Liver (tissue), 9 donors: Measurements from ENCODE around the gene PAPPA2. TPM values are rescaled to one million over a fixed set of nuclear protein-coding genes. Genes with fewer than 3 reads are reported as not detected.

Experiments
- DNase-seq: peaks from one replicate; pipeline ENCODE4 v3.0.0-alpha.2; 2017; ENCODE audit warnings: low spot score
- H3K27ac ChIP-seq, 2 donors: one replicate each; pipeline ENCODE4 v1.7.0; 2013; ENCODE audit warnings: inconsistent platforms in 2 of 2, low read length in 2 of 2, control low read depth in 1 of 2, low read depth in 1 of 2, mild to moderate bottlenecking in 1 of 2
- H3K27me3 ChIP-seq, 4 donors: one replicate each; pipeline versions ENCODE4 v1.6.1 to v1.7.0; 2013; ENCODE audit warnings: low read length in 3 of 4, inconsistent platforms in 1 of 4, mild to moderate bottlenecking in 1 of 4, moderate library complexity in 1 of 4; ENCODE audit not compliant: control insufficient read depth in 4 of 4, insufficient read depth in 4 of 4
- H3K36me3 ChIP-seq, 4 donors: one replicate each; pipeline versions ENCODE4 v1.6.1 to v1.7.0; 2013; ENCODE audit warnings: low read length in 3 of 4, mild to moderate bottlenecking in 3 of 4, low read depth in 1 of 4, moderate library complexity in 1 of 4; ENCODE audit not compliant: control insufficient read depth in 4 of 4, insufficient read depth in 3 of 4
- H3K4me1 ChIP-seq, 4 donors: one replicate each; pipeline versions ENCODE4 v1.6.1 to v1.7.0; 2013; ENCODE audit warnings: low read length in 3 of 4, mild to moderate bottlenecking in 3 of 4, moderate library complexity in 1 of 4; ENCODE audit not compliant: control insufficient read depth in 4 of 4, insufficient read depth in 4 of 4
- H3K4me3 ChIP-seq, 3 donors: one replicate each; pipeline versions ENCODE4 v1.6.1 to v1.7.0; 2013; ENCODE audit warnings: low read length in 3 of 3, control low read depth in 1 of 3, low read depth in 1 of 3, mild to moderate bottlenecking in 1 of 3
- H3K9ac ChIP-seq, 2 donors: one replicate each; pipeline ENCODE4 v1.7.0; 2013; ENCODE audit warnings: low read length in 2 of 2, mild to moderate bottlenecking in 2 of 2, moderate library complexity in 2 of 2, control low read depth in 1 of 2, low read depth in 1 of 2
- H3K9me3 ChIP-seq, 4 donors: one replicate each; pipeline versions ENCODE4 v1.6.1 to v1.7.0; 2013; ENCODE audit warnings: low read length in 3 of 4; ENCODE audit not compliant: control insufficient read depth in 4 of 4
- EGR1 ChIP-seq, 2 donors: IDR thresholded peaks; 2 replicates each; pipeline ENCODE4 v1.6.1; 2016 to 2018; ENCODE audit warnings: antibody characterized with exemption in 2 of 2, low read depth in 2 of 2
- FOXA1 ChIP-seq: IDR thresholded peaks from 2 replicates; pipeline ENCODE4 v1.6.1; 2016; ENCODE audit warnings: antibody characterized with exemption
- FOXA2 ChIP-seq: IDR thresholded peaks from 2 replicates; pipeline ENCODE4 v1.6.1; 2016; ENCODE audit warnings: antibody characterized with exemption
- GABPA ChIP-seq, 2 donors: IDR thresholded peaks in 1 of 2; conservative IDR thresholded peaks in 1 of 2; 2 replicates each; pipeline ENCODE4 v1.6.1; 2016; ENCODE audit warnings: antibody characterized with exemption in 2 of 2, mild to moderate bottlenecking in 1 of 2, moderate library complexity in 1 of 2
- HNF4A ChIP-seq, 2 donors: conservative IDR thresholded peaks; 2 replicates each; pipeline ENCODE4 v1.6.1; 2016; ENCODE audit warnings: antibody characterized with exemption in 2 of 2, mild to moderate bottlenecking in 2 of 2
- HNF4G ChIP-seq: IDR thresholded peaks from 2 replicates; pipeline ENCODE4 v1.6.1; 2016; ENCODE audit warnings: antibody characterized with exemption
- JUND ChIP-seq, 2 donors: IDR thresholded peaks; 2 replicates each; pipeline ENCODE4 v1.6.1; 2016; ENCODE audit warnings: antibody characterized with exemption in 2 of 2
- NR2F2 ChIP-seq: IDR thresholded peaks from 2 replicates; pipeline ENCODE4 v1.6.1; 2016; ENCODE audit warnings: antibody characterized with exemption
- RAD21 ChIP-seq, 2 donors: IDR thresholded peaks; 2 replicates each; pipeline ENCODE4 v1.6.1; 2016; ENCODE audit warnings: antibody characterized with exemption in 2 of 2, mild to moderate bottlenecking in 2 of 2
- RXRA ChIP-seq, 2 donors: IDR thresholded peaks; 2 replicates each; pipeline ENCODE4 v1.6.1; 2017 to 2018; ENCODE audit warnings: antibody characterized with exemption in 2 of 2, mild to moderate bottlenecking in 1 of 2
- SP1 ChIP-seq: IDR thresholded peaks from 2 replicates; pipeline ENCODE4 v1.6.1; 2018; ENCODE audit warnings: antibody characterized with exemption, mild to moderate bottlenecking
- TAF1 ChIP-seq: conservative IDR thresholded peaks from 2 replicates; pipeline ENCODE4 v1.6.1; 2016; ENCODE audit warnings: antibody characterized with exemption, mild to moderate bottlenecking
- WGBS: extraction: QIAGEN DNeasy Blood & Tissue Kit; methylation state at CpG from one replicate; pipeline ENCODE4 v1.1.7; 2013; 5-methylcytosine and 5-hydroxymethylcytosine counted together
- polyA plus RNA-seq, 2 donors: library from polyadenylated mRNA; stranded (reverse) in 1 of 2; unstranded in 1 of 2; fragments of 200-250 nt in 1 of 2; fragments of >200 nt in 1 of 2; fragmentation: Nextera tagmentation in 1 of 2; extraction: Ambion mirVana in 1 of 2; gene quantifications; one replicate each; pipeline versions ENCODE4 v1.2.1 to v1.2.3, GENCODE V29; 2013 to 2015
- total RNA-seq, 2 donors: library from RNA; depleted of rRNA; stranded (reverse); fragments of >200 nt; gene quantifications; one replicate each; pipeline ENCODE4 v1.2.3, GENCODE V29; 2014
- TF ChIP-seq, protein P1 (sequence below): fragments of 150-350 bp; IDR thresholded peaks from 2 replicates; pipeline ENCODE4 v1.5.1; 2017; ENCODE audit warnings: improper control_type of control experiment, low read depth, low read length; ENCODE audit not compliant: missing input control
- TF ChIP-seq, protein P2 (sequence below): IDR thresholded peaks from 2 replicates; pipeline ENCODE4 v1.6.1; 2016; ENCODE audit warnings: antibody characterized with exemption
- TF ChIP-seq, protein P3 (sequence below): IDR thresholded peaks from 2 replicates; pipeline ENCODE4 v1.6.1; 2016; ENCODE audit warnings: antibody characterized with exemption
- donor health status: healthy.
- donor health status: healthy.
- donor health status: healthy.
- donor health status: healthy.
- donor health status: healthy.

PAPPA2 gene
- total and polyA plus RNA-seq, 4 donors: 0.19 to 27.2 (median 13.4) TPM

DNA sequence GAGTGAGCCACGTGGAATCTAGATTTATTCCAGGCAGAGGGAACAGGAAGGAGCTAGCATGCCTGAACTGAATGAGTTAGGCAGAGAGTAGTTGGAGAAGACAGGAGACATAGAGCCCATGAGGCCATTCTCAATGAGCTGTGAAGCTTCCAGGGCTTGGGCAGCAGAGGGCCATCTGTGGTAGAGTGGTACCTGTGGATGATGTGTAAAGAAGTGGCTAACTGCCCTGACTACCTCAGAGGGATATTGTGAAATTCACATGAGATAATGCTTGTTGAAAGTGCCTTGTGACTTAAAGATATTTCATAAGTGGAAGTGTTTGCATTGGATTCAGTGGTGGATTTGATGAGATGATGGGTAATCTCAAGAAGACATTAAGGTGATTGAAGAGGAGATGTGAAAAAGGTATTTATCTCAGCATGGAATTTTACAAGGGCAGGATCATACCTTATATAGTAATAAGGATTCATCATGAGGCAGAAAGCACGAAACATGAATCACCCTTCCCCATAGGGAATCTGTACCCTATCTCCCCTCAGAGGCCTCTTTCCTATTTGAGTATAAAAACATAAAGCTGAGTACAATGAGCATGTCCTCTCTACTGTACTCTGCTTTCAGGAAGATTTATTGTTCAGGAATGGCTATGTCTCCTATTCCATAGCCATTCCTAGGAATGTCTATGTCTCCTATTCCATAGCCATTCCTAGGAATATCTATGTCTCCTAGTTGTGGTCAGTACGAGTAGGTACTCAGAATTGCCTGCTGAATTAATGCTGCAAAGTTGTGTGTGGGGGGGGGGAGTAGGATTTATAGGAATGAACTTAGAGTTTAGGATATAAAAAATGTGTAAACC is 146.8 kb downstream of the PAPPA2 start:
- Histone ChIP-seq H3K9ac (no peak overlapping the region), H3K4me1 (no peaks in the 10 kb centered on the region), H3K27ac (no peak overlapping the region), H3K9me3 (no peaks in the 10 kb centered on the region), H3K27me3 (no peaks in the 10 kb centered on the region), H3K4me3 (no peak overlapping the region), H3K36me3 (no peaks in the 10 kb centered on the region)
- TF ChIP-seq JUND (IDR thresholded peaks at IDR 0.05): no peak
- TF ChIP-seq FOXA2: no peak
- no peak for TF ChIP-seq RAD21 (IDR thresholded peaks at IDR 0.05)
- TF ChIP-seq EGR1 (IDR thresholded peaks at IDR 0.05; ENCODE audit: low read depth in 2 of 2): no peak
- no peak for TF ChIP-seq FOXA1
- no peak for TF ChIP-seq RXRA (IDR thresholded peaks at IDR 0.05)
- TF ChIP-seq GABPA (IDR thresholded peaks at IDR 0.05 in 1 of 2, conservative IDR thresholded peaks at IDR 0.05 in 1 of 2): no peak
- no peak for TF ChIP-seq HNF4A (conservative IDR thresholded peaks at IDR 0.05)
- TF ChIP-seq, protein P1, sequence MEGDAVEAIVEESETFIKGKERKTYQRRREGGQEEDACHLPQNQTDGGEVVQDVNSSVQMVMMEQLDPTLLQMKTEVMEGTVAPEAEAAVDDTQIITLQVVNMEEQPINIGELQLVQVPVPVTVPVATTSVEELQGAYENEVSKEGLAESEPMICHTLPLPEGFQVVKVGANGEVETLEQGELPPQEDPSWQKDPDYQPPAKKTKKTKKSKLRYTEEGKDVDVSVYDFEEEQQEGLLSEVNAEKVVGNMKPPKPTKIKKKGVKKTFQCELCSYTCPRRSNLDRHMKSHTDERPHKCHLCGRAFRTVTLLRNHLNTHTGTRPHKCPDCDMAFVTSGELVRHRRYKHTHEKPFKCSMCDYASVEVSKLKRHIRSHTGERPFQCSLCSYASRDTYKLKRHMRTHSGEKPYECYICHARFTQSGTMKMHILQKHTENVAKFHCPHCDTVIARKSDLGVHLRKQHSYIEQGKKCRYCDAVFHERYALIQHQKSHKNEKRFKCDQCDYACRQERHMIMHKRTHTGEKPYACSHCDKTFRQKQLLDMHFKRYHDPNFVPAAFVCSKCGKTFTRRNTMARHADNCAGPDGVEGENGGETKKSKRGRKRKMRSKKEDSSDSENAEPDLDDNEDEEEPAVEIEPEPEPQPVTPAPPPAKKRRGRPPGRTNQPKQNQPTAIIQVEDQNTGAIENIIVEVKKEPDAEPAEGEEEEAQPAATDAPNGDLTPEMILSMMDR: no peak
- TF ChIP-seq TAF1: no peak
- DNase-seq: no peak
- WGBS: 74% methylated on average over 3 of the region's 3 CpGs

DNA sequence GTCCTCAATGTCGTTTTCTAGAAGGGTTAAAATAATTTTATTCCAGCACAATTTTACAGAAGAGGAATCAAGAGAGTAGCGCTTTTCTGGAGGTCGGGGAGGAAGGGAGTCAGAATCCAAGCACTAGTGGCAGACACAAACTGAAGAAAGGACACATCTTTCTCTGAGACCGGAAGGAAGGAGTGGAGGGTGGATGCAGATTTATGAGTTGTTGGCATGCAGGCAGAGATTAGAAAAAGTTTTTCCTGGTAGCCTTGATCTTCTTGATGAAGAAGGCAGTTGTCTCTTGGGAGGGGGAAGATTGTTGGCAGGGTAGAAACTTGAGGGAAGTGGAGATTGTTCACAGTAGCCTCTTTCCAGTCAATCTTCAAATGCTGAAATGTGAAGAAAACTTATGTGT is 149.8 kb downstream of the PAPPA2 start:
- no peak for DNase-seq
- no peak overlapping the region for H3K9ac ChIP-seq
- H3K4me1 ChIP-seq: no peaks in the 10 kb centered on the region
- H3K9me3 ChIP-seq: no peaks in the 10 kb centered on the region
- H3K36me3 ChIP-seq: no peaks in the 10 kb centered on the region
- H3K27me3 ChIP-seq: no peaks in the 10 kb centered on the region
- H3K4me3 ChIP-seq: no peak overlapping the region
- 82% methylated on average over 4 of the region's 4 CpGs for WGBS
- no peak overlapping the region for H3K27ac ChIP-seq
- TF ChIP-seq, protein P2, sequence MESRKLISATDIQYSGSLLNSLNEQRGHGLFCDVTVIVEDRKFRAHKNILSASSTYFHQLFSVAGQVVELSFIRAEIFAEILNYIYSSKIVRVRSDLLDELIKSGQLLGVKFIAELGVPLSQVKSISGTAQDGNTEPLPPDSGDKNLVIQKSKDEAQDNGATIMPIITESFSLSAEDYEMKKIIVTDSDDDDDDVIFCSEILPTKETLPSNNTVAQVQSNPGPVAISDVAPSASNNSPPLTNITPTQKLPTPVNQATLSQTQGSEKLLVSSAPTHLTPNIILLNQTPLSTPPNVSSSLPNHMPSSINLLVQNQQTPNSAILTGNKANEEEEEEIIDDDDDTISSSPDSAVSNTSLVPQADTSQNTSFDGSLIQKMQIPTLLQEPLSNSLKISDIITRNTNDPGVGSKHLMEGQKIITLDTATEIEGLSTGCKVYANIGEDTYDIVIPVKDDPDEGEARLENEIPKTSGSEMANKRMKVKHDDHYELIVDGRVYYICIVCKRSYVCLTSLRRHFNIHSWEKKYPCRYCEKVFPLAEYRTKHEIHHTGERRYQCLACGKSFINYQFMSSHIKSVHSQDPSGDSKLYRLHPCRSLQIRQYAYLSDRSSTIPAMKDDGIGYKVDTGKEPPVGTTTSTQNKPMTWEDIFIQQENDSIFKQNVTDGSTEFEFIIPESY: no peak
- TF ChIP-seq HNF4G: no peak
- TF ChIP-seq RXRA (IDR thresholded peaks at IDR 0.05): no peak
- TF ChIP-seq, protein P3, sequence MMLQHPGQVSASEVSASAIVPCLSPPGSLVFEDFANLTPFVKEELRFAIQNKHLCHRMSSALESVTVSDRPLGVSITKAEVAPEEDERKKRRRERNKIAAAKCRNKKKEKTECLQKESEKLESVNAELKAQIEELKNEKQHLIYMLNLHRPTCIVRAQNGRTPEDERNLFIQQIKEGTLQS: no peak

DNA sequence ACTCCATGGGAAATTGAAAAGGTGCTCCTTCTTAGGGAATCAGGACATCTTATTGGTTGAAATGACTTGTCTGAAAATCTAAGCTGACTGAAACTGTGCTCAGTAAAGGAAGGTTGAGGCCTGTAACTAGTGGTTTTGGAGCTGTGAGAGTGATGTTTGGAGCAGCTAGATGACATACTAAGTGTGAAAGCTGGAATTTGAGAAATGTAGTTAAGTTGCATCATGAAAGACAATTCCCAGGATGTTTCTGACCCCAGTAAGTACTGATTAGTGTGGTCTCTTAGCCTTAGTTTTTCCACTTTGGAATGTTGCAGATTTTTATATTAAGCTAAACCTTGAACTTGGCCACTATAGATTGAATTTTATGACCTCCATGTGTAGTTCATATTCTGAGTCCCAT is 154.9 kb downstream of the PAPPA2 start:
- H3K27ac ChIP-seq: no peak overlapping the region

More for the DNA sequence above, 154.9 kb downstream of the PAPPA2 start:
- Histone ChIP-seq H3K27me3 (no peaks in the 10 kb centered on the region), H3K9me3 (no peaks in the 10 kb centered on the region), H3K9ac (no peak overlapping the region), H3K4me1 (no peaks in the 10 kb centered on the region), H3K36me3 (no peaks in the 10 kb centered on the region), H3K4me3 (no peak overlapping the region)
- TF ChIP-seq SP1: no peak
- no peak for TF ChIP-seq NR2F2
- no peak for TF ChIP-seq RAD21 (IDR thresholded peaks at IDR 0.05)
- no peak for TF ChIP-seq HNF4A (conservative IDR thresholded peaks at IDR 0.05)
- TF ChIP-seq, protein P1: no peak
- TF ChIP-seq, protein P3: no peak
- TF ChIP-seq TAF1: no peak
- TF ChIP-seq JUND (IDR thresholded peaks at IDR 0.05): no peak
- TF ChIP-seq EGR1 (IDR thresholded peaks at IDR 0.05; ENCODE audit: low read depth in 2 of 2): no peak
- no peak for DNase-seq
